K562 (cell line): ENCODE results near the gene GLIPR1L1. TPM values are rescaled to one million over a fixed set of nuclear protein-coding genes. Genes with fewer than 3 reads are reported as not detected.
"Not testable (repeated sequence)": the region's sequence is repeated elsewhere in the genome, so short reads cannot be mapped to it uniquely, and the experiment has no call there.

Source experiments
- ATAC-seq: fragments of 200-7000 bp; cut with Tn5 transposase; 3 replicates; pipeline ENCODE4 v1.9.1; 2020; ENCODE audit warnings: moderate library complexity
- BruUV-seq: library from RNA; stranded (reverse); fragments of 400-500 nt; replicated peaks from 2 replicates; lab custom pipeline; 2021; lab: Mats Ljungman, UMichigan
- CTCF ChIA-PET: fragments of 300-600 bp; formaldehyde crosslinking; extraction: SDS; loops from one replicate; lab custom pipeline; 2021; ENCODE audit warnings: low intra/inter-chr PET ratio; lab: Yijun Ruan, JAX
- POLR2A ChIA-PET: fragments of 300-600, 350-650 bp; sonication (Branson Sonifier 250); formaldehyde crosslinking; extraction: SDS; loops from one replicate; lab custom pipeline; 2021; ENCODE audit warnings: antibody characterized with exemption, inconsistent platforms; lab: Yijun Ruan, JAX
- DNase-seq, 4 experiments: peaks; one replicate each; pipeline versions ENCODE4 v3.0.0 to v3.0.0-alpha.2; 2011 to 2018; ENCODE audit warnings: low spot score in 3 of 4, mixed read lengths in 3 of 4; ENCODE audit errors: extremely low read depth in 1 of 4
- FAIRE-seq: peaks from 2 replicates; lab custom pipeline; 2011; peaks lifted over from hg19 to GRCh38; lab: Jason Lieb, UNC
- H2AFZ ChIP-seq: 2 replicates; pipeline ENCODE4 v1.6.0; 2011; ENCODE audit warnings: low read depth, low read length, control low read depth, inconsistent platforms
- H3K27ac ChIP-seq: fragments of 200-600 bp; 3 replicates; pipeline ENCODE4 v1.8.0; 2011; ENCODE audit warnings: low read depth, mild to moderate bottlenecking, control low read depth, inconsistent platforms, low read length, moderate library complexity, mixed read lengths; ENCODE audit errors: extremely low read depth
- H3K27me3 ChIP-seq, 2 experiments: fragments of 300-600 bp in 1 of 2; 2 replicates in 1 of 2; 3 replicates in 1 of 2; pipeline versions ENCODE4 v1.6.0 to v1.8.0; 2011; ENCODE audit warnings: inconsistent platforms in 2 of 2, low read length in 2 of 2, mild to moderate bottlenecking in 1 of 2, mixed read lengths in 1 of 2, moderate library complexity in 1 of 2; ENCODE audit not compliant: control insufficient read depth in 2 of 2, insufficient read depth in 2 of 2
- H3K36me3 ChIP-seq: fragments of 300-600 bp; 3 replicates; pipeline ENCODE4 v1.8.0; 2011; ENCODE audit warnings: mild to moderate bottlenecking, low read length, inconsistent platforms; ENCODE audit not compliant: control insufficient read depth, insufficient read depth
- H3K4me1 ChIP-seq, 2 experiments: fragments of 200-600 bp in 1 of 2; replicated peaks in 1 of 2; 2 replicates in 1 of 2; 3 replicates in 1 of 2; pipeline versions ENCODE4 v1.5.1 to v1.8.0; 2011; ENCODE audit warnings: inconsistent platforms in 2 of 2, low read length in 2 of 2, mild to moderate bottlenecking in 1 of 2, mixed read lengths in 1 of 2, moderate library complexity in 1 of 2; ENCODE audit not compliant: control insufficient read depth in 2 of 2, insufficient read depth in 2 of 2
- H3K4me2 ChIP-seq: 2 replicates; pipeline ENCODE4 v1.6.1; 2011; ENCODE audit warnings: low read length, control low read depth, inconsistent platforms, mixed read lengths; ENCODE audit not compliant: insufficient read depth
- H3K4me3 ChIP-seq: fragments of 200-600 bp; sonication (generic), shearing (Covaris generic); 2 replicates; pipeline ENCODE4 v1.5.1; 2016; ENCODE audit warnings: control low read depth, inconsistent platforms
- H3K79me2 ChIP-seq: fragments of 200-600 bp; 3 replicates; pipeline ENCODE4 v1.8.0; 2011; ENCODE audit warnings: low read length, inconsistent platforms; ENCODE audit not compliant: control insufficient read depth, insufficient read depth
- H3K9ac ChIP-seq, 2 experiments: 2 replicates each; pipeline versions ENCODE4 v1.6.0 to v1.6.1; 2011; ENCODE audit warnings: low read depth in 2 of 2, low read length in 2 of 2, control low read depth in 1 of 2, inconsistent platforms in 1 of 2, mild to moderate bottlenecking in 1 of 2, mixed read lengths in 1 of 2; ENCODE audit not compliant: insufficient read depth in 1 of 2
- H3K9me1 ChIP-seq: one replicate; pipeline ENCODE4 v1.6.0; 2011; ENCODE audit warnings: inconsistent platforms, mild to moderate bottlenecking, low read length, moderate library complexity; ENCODE audit not compliant: control insufficient read depth, insufficient read depth
- H3K9me3 ChIP-seq: replicated peaks from 2 replicates; pipeline ENCODE4 v1.5.1; 2011; ENCODE audit warnings: low read depth, low read length, inconsistent platforms; ENCODE audit not compliant: control insufficient read depth, insufficient read depth
- H4K20me1 ChIP-seq: replicated peaks from 2 replicates; pipeline ENCODE4 v1.6.1; 2011; ENCODE audit warnings: low read length, inconsistent platforms, mixed read lengths; ENCODE audit not compliant: control insufficient read depth, insufficient read depth
- ATF1 ChIP-seq, 2 experiments: fragments of 450-650 bp in 1 of 2; IDR thresholded peaks; 2 replicates each; pipeline ENCODE4 v1.6.1; 2016; ENCODE audit warnings: missing compliant biosample characterization in 1 of 2, missing genetic modification characterization in 1 of 2
- CEBPZ ChIP-seq: fragments of 150-350 bp; IDR thresholded peaks from 2 replicates; pipeline ENCODE4 v1.6.1; 2014; ENCODE audit warnings: low read depth, mild to moderate bottlenecking, low read length, borderline replicate concordance
- KDM2B ChIP-seq: fragments of 250-450 bp; sonication (Bioruptor Pico); IDR thresholded peaks from 2 replicates; pipeline ENCODE4 v1.8.0; 2021; ENCODE audit warnings: mild to moderate bottlenecking, moderate library complexity
- NFE2 ChIP-seq: IDR thresholded peaks from 2 replicates; pipeline ENCODE4 v1.6.1; 2014; ENCODE audit warnings: antibody characterized with exemption, low read depth
- POLR2AphosphoS5 ChIP-seq: IDR thresholded peaks from 2 replicates; pipeline ENCODE4 v1.6.1; 2011; ENCODE audit warnings: mild to moderate bottlenecking, low read depth, low read length, moderate library complexity; ENCODE audit not compliant: control insufficient read depth, insufficient read depth
- ZBTB5 ChIP-seq: fragments of 450-650 bp; IDR thresholded peaks from 2 replicates; pipeline ENCODE4 v1.6.1; 2017; ENCODE audit warnings: antibody characterized with exemption
- ZFP36 ChIP-seq: fragments of 150-350 bp; IDR thresholded peaks from 2 replicates; pipeline ENCODE4 v1.6.1; 2018; ENCODE audit warnings: low read length, low read depth; ENCODE audit not compliant: partially characterized antibody
- ZNF263 ChIP-seq: sonication (generic); formaldehyde crosslinking; IDR thresholded peaks from 2 replicates; pipeline ENCODE4 v1.8.0; 2022; ENCODE audit warnings: mild to moderate bottlenecking, missing genetic modification reagents, borderline replicate concordance
- ZNF444 ChIP-seq: fragments of 250-450 bp; sonication (Bioruptor Pico); IDR thresholded peaks from 2 replicates; pipeline ENCODE4 v1.4.0; 2020; ENCODE audit warnings: mild to moderate bottlenecking, moderate library complexity
- WGBS: fragments of 100-300 bp; shearing (Covaris generic); methylation state at CpG from one replicate; pipeline ENCODE4 v1.1.6; 2016; ENCODE audit warnings: low coverage, mixed read lengths; ENCODE audit not compliant: insufficient coverage; ENCODE audit errors: missing lambda C conversion rate; 5-methylcytosine and 5-hydroxymethylcytosine counted together
- in situ Hi-C: fragments of 300-500 bp; cut with MboI; formaldehyde crosslinking; loops from 4 replicates; pipeline ENCODE4 v1.15.0; 2018; ENCODE audit warnings: inconsistent platforms, mixed read lengths
- intact Hi-C: fragments of 100-400 bp; cut with micrococcal nuclease; formaldehyde crosslinking; loops from 2 replicates; pipeline ENCODE4 v1.14.2; 2022
- polyA plus RNA-seq, 8 experiments: library from polyadenylated mRNA; depleted of rRNA in 4 of 8; stranded (reverse) in 5 of 8; unstranded in 3 of 8; fragments of >200 nt; fragmentation: Nextera tagmentation in 2 of 8; fragmentation: Illumina TruSeq in 1 of 8; extraction: Ambion mirVana in 2 of 8; extraction: Trizol in 1 of 8; gene quantifications; 2 replicates each; pipeline versions ENCODE4 v1.2.1 to v1.2.3, GENCODE V29; 2011 to 2014; ENCODE audit warnings: inconsistent platforms in 1 of 8, missing spikeins in 1 of 8
- total RNA-seq, 7 experiments: library from RNA; depleted of rRNA in 6 of 7; stranded (reverse); fragments of >200 nt in 6 of 7; fragmentation: Illumina TruSeq in 2 of 7; extraction: Trizol in 2 of 7; gene quantifications; 2 replicates each; pipeline versions ENCODE4 v1.2.1 to v1.2.3, GENCODE V29; 2011 to 2021; ENCODE audit warnings: low replicate concordance in 1 of 7

Gene GLIPR1L1
- total and polyA plus RNA-seq, 9 of the 15 experiments (the other 6 are each of a cell fraction or from before 2014, with no cell fraction given): not detected

GRCh38 chr12:75345531-75345930 lies 11.1 kb downstream of the GLIPR1L1 start (continued):
- TF ChIP-seq ZNF263 (CRISPR knock-in tag): no peak
- no peak for TF ChIP-seq POLR2AphosphoS5
- TF ChIP-seq ZNF444 (CRISPR knock-in tag): no peak
- no peak for TF ChIP-seq CEBPZ
- no peak for TF ChIP-seq ZBTB5
- no peak for TF ChIP-seq KDM2B (CRISPR knock-in tag)
- no peak for TF ChIP-seq ATF1 (CRISPR knock-in tag; IDR thresholded peaks at IDR 0.05)
- no peak for TF ChIP-seq ATF1 (tag; IDR thresholded peaks at IDR 0.05)
- no peak for TF ChIP-seq ZFP36
- no peak for TF ChIP-seq NFE2

GRCh38 chr12:75346215-75346614 lies 11.7 kb downstream of the GLIPR1L1 start:
- DNase-seq, CTCF ChIA-PET, H2AFZ ChIP-seq, H3K4me3 ChIP-seq, BruUV-seq, H3K4me1 ChIP-seq, intact Hi-C loops, H3K9me3 ChIP-seq, H3K27ac ChIP-seq, H3K27me3 ChIP-seq, H3K4me2 ChIP-seq, H3K9ac ChIP-seq, H3K79me2 ChIP-seq, FAIRE-seq, H3K36me3 ChIP-seq, H3K9me1 ChIP-seq, H4K20me1 ChIP-seq, ATAC-seq: not testable (repeated sequence)
- 2% methylated on average over 6 of the region's 6 CpGs for WGBS
- in situ Hi-C loops: loop anchor here (25.0 kb wide), 1 partner anchor 691 kb away; the partner anchor contains the start of gene PHLDA1
- POLR2A ChIA-PET: interaction anchor here (0.6 kb wide), 1 partner anchor 390 kb away, joined by 4 read pairs; no protein-coding TSS in a partner anchor
